ENCODE measurements around the gene COX14.
A peak's percentile ranks its signal among the peaks of the same experiment; 100 is the strongest.
"Not testable (repeated sequence)": the region's sequence is repeated elsewhere in the genome, so short reads cannot be mapped to it uniquely, and the experiment has no call there.

COX14 gene

GRCh38 chr12:50111693-50112455 is at the start of gene COX14:
Gene COX14 (plus strand): TSS chr12:50112236. CDS start chr12:50120044, 7,808 bp downstream.
- DNase-seq (ENCODE audit: low spot score) (peak; percentile 98), FAIRE-seq (peak; percentile 35)

- peak; percentile 27 for FAIRE-seq
Measured at GRCh38 chr12:50062728-50063460, 49.1 kb upstream of the COX14 start.

GRCh38 chr12:50065726-50066310 is 46.2 kb upstream of the COX14 start:
- DNase-seq (ENCODE audit: low spot score), result no peak
- no peak for FAIRE-seq

More at GRCh38 chr12:50062728-50063460, 49.1 kb upstream of the COX14 start:
- peak; percentile 64 for DNase-seq (ENCODE audit: low spot score)

GRCh38 chr12:50066402-50066801 is 45.6 kb upstream of the COX14 start:
- no peak for FAIRE-seq
- no peak for DNase-seq (ENCODE audit: low spot score)

- DNase-seq (ENCODE audit: low spot score) (no peak), FAIRE-seq (no peak)
Measured at GRCh38 chr12:50069069-50069468, 43.0 kb upstream of the COX14 start.

- FAIRE-seq (no peak), DNase-seq (ENCODE audit: low spot score) (no peak)
Measured at GRCh38 chr12:50069539-50069938, 42.5 kb upstream of the COX14 start.

- DNase-seq (ENCODE audit: low spot score), result peak; percentile 71
- FAIRE-seq, result peak; percentile 68
Measured at GRCh38 chr12:50070314-50071060, 41.5 kb upstream of the COX14 start.

- no peak for FAIRE-seq
- no peak for DNase-seq (ENCODE audit: low spot score)
Measured at GRCh38 chr12:50072198-50072907, 39.7 kb upstream of the COX14 start.

GRCh38 chr12:50073206-50073605 is 38.8 kb upstream of the COX14 start:
- DNase-seq (ENCODE audit: low spot score) (no peak), FAIRE-seq (no peak)

GRCh38 chr12:50073712-50074111 is 38.3 kb upstream of the COX14 start:
- DNase-seq (ENCODE audit: low spot score), result no peak
- no peak for FAIRE-seq

- DNase-seq (ENCODE audit: low spot score), result peak; percentile 87
- peak; percentile 13 for FAIRE-seq
Measured at GRCh38 chr12:50074936-50075807, 36.9 kb upstream of the COX14 start.

GRCh38 chr12:50075808-50076170 is 36.2 kb upstream of the COX14 start:
- FAIRE-seq, result no peak
- DNase-seq (ENCODE audit: low spot score), result no peak

GRCh38 chr12:50077099-50077498 is 34.9 kb upstream of the COX14 start:
- no peak for FAIRE-seq
- no peak for DNase-seq (ENCODE audit: low spot score)

- no peak for FAIRE-seq
Measured at GRCh38 chr12:50078281-50078680, 33.8 kb upstream of the COX14 start.

GRCh38 chr12:50079771-50080170 is 32.3 kb upstream of the COX14 start:
- no peak for DNase-seq (ENCODE audit: low spot score)
- FAIRE-seq, result no peak

More at GRCh38 chr12:50078281-50078680, 33.8 kb upstream of the COX14 start:
- DNase-seq (ENCODE audit: low spot score), result no peak

GRCh38 chr12:50081096-50081808 is 30.8 kb upstream of the COX14 start:
- FAIRE-seq, result no peak
- DNase-seq (ENCODE audit: low spot score), result no peak

GRCh38 chr12:50082644-50083043 is 29.4 kb upstream of the COX14 start:
- FAIRE-seq (no peak), DNase-seq (ENCODE audit: low spot score) (no peak)

- no peak for FAIRE-seq
Measured at GRCh38 chr12:50083301-50083700, 28.7 kb upstream of the COX14 start.

GRCh38 chr12:50084409-50084774 is 27.6 kb upstream of the COX14 start:
- FAIRE-seq, result not testable (repeated sequence)

More at GRCh38 chr12:50083301-50083700, 28.7 kb upstream of the COX14 start:
- DNase-seq (ENCODE audit: low spot score), result no peak

More at GRCh38 chr12:50084409-50084774, 27.6 kb upstream of the COX14 start:
- DNase-seq (ENCODE audit: low spot score), result not testable (repeated sequence)

All from urothelium cell line (cell line).